Memory B cell (primary cell): ENCODE measurements around the gene ADORA1.

Source experiments
- ATAC-seq: fragments of 150-1000 bp; cut with Tn5 transposase; 2 replicates; pipeline ENCODE4 v1.10.0; 2021; ENCODE audit warnings: low read depth, mild to moderate bottlenecking, moderate library complexity
- DNase-seq, 2 donors: peaks; one replicate each; pipeline ENCODE4 v3.0.0; 2022; ENCODE audit warnings: low spot score in 2 of 2
- H3K27ac Mint-ChIP-seq: one replicate; pipeline ENCODE4 v1.8.0; 2022; ENCODE audit warnings: mild to moderate bottlenecking, moderate library complexity, mixed read lengths
- H3K27me3 Mint-ChIP-seq: one replicate; pipeline ENCODE4 v1.8.0; 2022; ENCODE audit warnings: mixed read lengths
- H3K36me3 Mint-ChIP-seq: one replicate; pipeline ENCODE4 v1.8.0; 2022; ENCODE audit warnings: mild to moderate bottlenecking, mixed read lengths
- H3K4me1 Mint-ChIP-seq: one replicate; pipeline ENCODE4 v1.8.0; 2022; ENCODE audit warnings: mixed read lengths
- H3K4me3 Mint-ChIP-seq: one replicate; pipeline ENCODE4 v1.8.0; 2022; ENCODE audit warnings: mild to moderate bottlenecking, moderate library complexity, mixed read lengths
- H3K9me3 Mint-ChIP-seq: one replicate; pipeline ENCODE4 v1.8.0; 2022; ENCODE audit warnings: mixed read lengths

Gene ADORA1

GRCh38 chr1:203101813-203102634, 25.5 kb upstream of the ADORA1 start:
- Mint-ChIP-seq H3K9me3 (peaks cover 7% of the 10 kb centered on the region), H3K4me3 (no peak overlapping the region), H3K36me3 (no peaks in the 10 kb centered on the region), H3K27ac (no peak overlapping the region), H3K27me3 (peaks cover 9% of the 10 kb centered on the region), H3K4me1 (no peaks in the 10 kb centered on the region)
- DNase-seq (no peak), ATAC-seq (no peak)

GRCh38 chr1:203103216-203103615, 24.3 kb upstream of the ADORA1 start:
- no peak overlapping the region for H3K4me3 Mint-ChIP-seq
- no peaks in the 10 kb centered on the region for H3K36me3 Mint-ChIP-seq
- H3K27me3 Mint-ChIP-seq: peaks cover 14% of the 10 kb centered on the region
- DNase-seq (no peak), ATAC-seq (no peak)
- H3K9me3 Mint-ChIP-seq: peaks cover 4% of the 10 kb centered on the region
- no peak overlapping the region for H3K27ac Mint-ChIP-seq
- no peaks in the 10 kb centered on the region for H3K4me1 Mint-ChIP-seq

- Mint-ChIP-seq H3K4me1 (no peaks in the 10 kb centered on the region), H3K36me3 (no peaks in the 10 kb centered on the region), H3K27ac (no peak overlapping the region), H3K4me3 (no peak overlapping the region), H3K9me3 (peaks cover 4% of the 10 kb centered on the region), H3K27me3 (peaks cover 14% of the 10 kb centered on the region)
- DNase-seq (no peak), ATAC-seq (no peak)
Measured at GRCh38 chr1:203103829-203104495, 23.6 kb upstream of the ADORA1 start.

- H3K27me3 Mint-ChIP-seq: peaks cover 18% of the 10 kb centered on the region
- no peak overlapping the region for H3K27ac Mint-ChIP-seq
- H3K9me3 Mint-ChIP-seq: peaks cover 4% of the 10 kb centered on the region
- ATAC-seq (no peak), DNase-seq (no peak)
- H3K36me3 Mint-ChIP-seq: no peaks in the 10 kb centered on the region
- H3K4me1 Mint-ChIP-seq: no peaks in the 10 kb centered on the region
- no peak overlapping the region for H3K4me3 Mint-ChIP-seq
Measured at GRCh38 chr1:203104789-203105390, 22.6 kb upstream of the ADORA1 start.

- Mint-ChIP-seq H3K27me3 (peaks cover 9% of the 10 kb centered on the region), H3K36me3 (no peaks in the 10 kb centered on the region), H3K27ac (no peak overlapping the region), H3K9me3 (no peaks in the 10 kb centered on the region), H3K4me3 (no peak overlapping the region), H3K4me1 (no peaks in the 10 kb centered on the region)
- ATAC-seq (no peak), DNase-seq (no peak)
Measured at GRCh38 chr1:203112475-203112874, 15.1 kb upstream of the ADORA1 start.

GRCh38 chr1:203113308-203113707, 14.2 kb upstream of the ADORA1 start:
- no peaks in the 10 kb centered on the region for H3K36me3 Mint-ChIP-seq
- H3K4me1 Mint-ChIP-seq: no peaks in the 10 kb centered on the region
- H3K4me3 Mint-ChIP-seq: no peak overlapping the region
- ATAC-seq: no peak
- peaks cover 10% of the 10 kb centered on the region for H3K27me3 Mint-ChIP-seq
- no peak for DNase-seq
- H3K9me3 Mint-ChIP-seq: no peaks in the 10 kb centered on the region
- no peak overlapping the region for H3K27ac Mint-ChIP-seq

- no peak for ATAC-seq
Measured at GRCh38 chr1:203114202-203114601, 13.3 kb upstream of the ADORA1 start.

DNA sequence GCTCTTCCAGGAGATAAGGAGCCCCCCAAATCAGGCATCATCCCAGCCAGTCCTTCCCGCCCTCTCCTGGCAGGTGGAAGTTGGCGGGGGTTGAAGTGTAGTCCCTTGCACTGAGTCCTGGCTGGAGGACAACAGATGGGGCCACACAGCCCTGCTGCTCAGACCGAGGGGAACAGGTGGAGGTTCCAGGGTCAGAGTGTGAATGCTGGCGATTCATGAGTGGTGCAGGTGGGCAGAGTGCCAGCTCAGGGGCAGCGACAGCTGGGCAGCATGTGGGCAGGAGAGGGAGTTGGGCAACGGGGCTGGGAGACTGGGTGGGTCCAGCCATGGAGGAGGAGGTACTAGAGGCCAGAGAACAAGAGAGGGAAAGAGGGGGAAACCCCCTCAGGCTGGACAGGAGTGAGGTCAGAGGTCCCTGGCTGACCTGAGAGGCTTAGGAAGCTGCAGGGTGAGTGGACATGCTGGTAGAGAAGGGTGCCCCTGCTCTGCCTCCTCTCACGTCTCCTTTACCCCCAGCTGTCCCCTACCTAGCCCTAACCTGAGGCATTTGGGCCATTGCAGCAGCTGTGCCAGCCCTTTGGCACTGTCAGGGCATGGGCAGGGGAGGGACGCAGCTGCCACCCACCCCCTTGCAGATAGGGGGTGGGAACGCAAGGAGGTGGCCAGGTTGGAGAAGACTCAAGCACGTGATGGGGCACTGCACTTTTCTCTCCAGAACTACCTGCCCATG, 11.3 kb upstream of the ADORA1 start:
- H3K36me3 Mint-ChIP-seq: no peaks in the 10 kb centered on the region
- H3K4me1 Mint-ChIP-seq: no peaks in the 10 kb centered on the region
- H3K27ac Mint-ChIP-seq: no peak overlapping the region
- DNase-seq (no peak), ATAC-seq (no peak)
- no peak overlapping the region for H3K4me3 Mint-ChIP-seq
- peaks cover 21% of the 10 kb centered on the region for H3K27me3 Mint-ChIP-seq
- H3K9me3 Mint-ChIP-seq: no peaks in the 10 kb centered on the region

More at GRCh38 chr1:203114202-203114601, 13.3 kb upstream of the ADORA1 start:
- no peaks in the 10 kb centered on the region for H3K4me1 Mint-ChIP-seq
- no peaks in the 10 kb centered on the region for H3K36me3 Mint-ChIP-seq
- H3K27ac Mint-ChIP-seq: no peak overlapping the region
- DNase-seq: no peak
- no peaks in the 10 kb centered on the region for H3K9me3 Mint-ChIP-seq
- no peak overlapping the region for H3K4me3 Mint-ChIP-seq
- H3K27me3 Mint-ChIP-seq: peaks cover 10% of the 10 kb centered on the region

- no peaks in the 10 kb centered on the region for H3K36me3 Mint-ChIP-seq
- peaks cover 28% of the 10 kb centered on the region for H3K27me3 Mint-ChIP-seq
- peaks cover 3% of the 10 kb centered on the region for H3K4me1 Mint-ChIP-seq
- no peaks in the 10 kb centered on the region for H3K9me3 Mint-ChIP-seq
- no peak overlapping the region for H3K27ac Mint-ChIP-seq
- ATAC-seq: no peak
- DNase-seq: no peak
- H3K4me3 Mint-ChIP-seq: no peak overlapping the region
Measured at GRCh38 chr1:203117611-203118575, 9.6 kb upstream of the ADORA1 start.

GRCh38 chr1:203120325-203121153, 7.0 kb upstream of the ADORA1 start:
- no peak for ATAC-seq
- Mint-ChIP-seq H3K9me3 (no peaks in the 10 kb centered on the region), H3K4me3 (no peak overlapping the region), H3K27ac (no peak overlapping the region), H3K27me3 (peaks cover 34% of the 10 kb centered on the region), H3K36me3 (no peaks in the 10 kb centered on the region), H3K4me1 (peaks cover 5% of the 10 kb centered on the region)
- no peak for DNase-seq

DNA sequence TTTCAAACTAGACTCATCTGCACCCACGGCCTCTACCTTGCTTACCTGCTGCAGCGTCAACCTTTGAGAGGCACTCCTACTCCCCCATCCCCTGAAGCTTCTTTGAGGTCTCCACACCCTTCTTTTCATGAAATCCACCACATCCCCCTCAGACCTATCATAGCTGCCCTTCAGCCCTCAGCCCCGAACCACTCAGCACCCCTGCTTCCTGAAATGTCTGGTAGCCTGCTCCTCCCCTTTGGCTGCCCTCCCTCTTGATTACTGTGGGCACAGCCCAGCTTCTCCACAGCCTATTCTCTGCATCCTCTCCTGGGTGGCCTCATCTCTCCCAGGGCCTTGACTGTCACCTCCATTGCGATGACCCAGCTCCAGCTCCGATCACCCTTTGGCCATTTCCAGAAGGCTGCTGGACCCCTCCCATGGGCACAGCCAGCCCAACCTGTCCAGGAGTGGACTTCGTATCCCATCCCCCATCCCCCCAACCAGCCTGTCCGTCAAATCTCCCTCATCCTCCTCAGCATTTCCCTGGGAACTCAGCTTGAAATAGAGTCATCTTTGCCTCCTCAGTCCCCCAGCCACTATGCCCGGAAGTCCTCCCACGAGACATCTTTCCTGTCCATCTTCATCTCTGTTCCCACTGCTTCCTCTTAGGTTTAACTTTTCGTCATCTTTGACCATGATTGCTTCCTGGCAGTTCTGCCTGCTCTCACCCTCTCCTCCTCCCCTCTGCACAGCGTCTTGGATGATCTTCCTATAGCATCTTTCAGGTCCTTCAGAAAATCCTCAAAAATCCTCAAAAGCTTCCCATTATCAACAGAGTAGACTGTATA, 6.1 kb upstream of the ADORA1 start:
- Mint-ChIP-seq H3K36me3 (no peaks in the 10 kb centered on the region), H3K27ac (no peak overlapping the region), H3K9me3 (no peaks in the 10 kb centered on the region), H3K4me3 (no peak overlapping the region), H3K27me3 (peaks cover 31% of the 10 kb centered on the region), H3K4me1 (peaks cover 8% of the 10 kb centered on the region)
- ATAC-seq (no peak), DNase-seq (no peak)

DNA sequence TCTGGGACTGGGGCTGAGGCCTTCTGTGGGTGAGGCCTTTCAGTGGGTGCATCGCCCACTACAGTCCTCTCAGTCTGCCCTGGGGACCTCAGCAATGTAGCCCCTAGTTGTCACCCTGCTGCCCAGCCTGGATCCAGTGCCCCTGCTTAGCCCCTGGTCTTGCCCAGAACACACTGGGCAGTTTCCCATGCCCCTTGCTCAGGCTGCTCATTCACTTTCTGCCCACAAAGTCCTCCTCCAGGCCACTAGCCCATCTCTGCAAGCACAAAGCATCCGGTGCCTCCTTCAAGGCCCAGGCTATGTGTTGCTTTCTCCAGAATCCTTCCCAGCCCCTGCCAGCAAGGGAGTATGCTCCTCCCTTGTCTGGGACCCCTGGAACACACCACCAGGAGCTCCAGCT, 5.4 kb upstream of the ADORA1 start:
- Mint-ChIP-seq H3K27me3 (peaks cover 35% of the 10 kb centered on the region), H3K4me1 (peaks cover 9% of the 10 kb centered on the region), H3K9me3 (no peaks in the 10 kb centered on the region), H3K36me3 (no peaks in the 10 kb centered on the region), H3K4me3 (no peak overlapping the region), H3K27ac (no peak overlapping the region)
- DNase-seq: no peak
- ATAC-seq: no peak
